ENCODE results near the gene STAG1.

Gene STAG1

GRCh38 chr3:136366289-136366688 lies 385.9 kb downstream of the STAG1 start:
- ChIA-PET POLR2A (no interaction called here), CTCF (interaction anchor here (0.5 to 0.9 kb wide), 2 partner anchors 15 to 386 kb away, joined by 3 read pairs; partner anchors contain the start of gene STAG1)
- Histone ChIP-seq H3K36me3 (ENCODE audit: control insufficient read depth in 2 of 2, insufficient read depth in 1 of 2, low read length in 2 of 2) (peaks cover 0 to 3% of the 10 kb centered on the region in 2 experiments; a peak in 1 of 3 replicates), H3K27ac (ENCODE audit: extremely low read depth, low read depth, low read length) (no peak overlapping the region), H3K4me1 (ENCODE audit: control insufficient read depth, insufficient read depth, low read length) (no peaks in the 10 kb centered on the region), H3K9me3 (ENCODE audit: control insufficient read depth, insufficient read depth, low read depth, low read length) (no peaks in the 10 kb centered on the region), H3K4me3 (ENCODE audit: low read depth, low read length) (no peak overlapping the region)
- no peak for TF ChIP-seq ZNF623 (tag by site-specific recombination; IDR thresholded peaks at IDR 0.05)
- no peak for TF ChIP-seq MZF1 (tag by site-specific recombination; IDR thresholded peaks at IDR 0.05; ENCODE audit: borderline replicate concordance)
- TF ChIP-seq ZNF248 (tag by site-specific recombination; IDR thresholded peaks at IDR 0.05), result no peak
- no peak for TF ChIP-seq ZNF449 (tag by site-specific recombination; IDR thresholded peaks at IDR 0.05)
- TF ChIP-seq ZNF707 (tag by site-specific recombination; IDR thresholded peaks at IDR 0.05), result no peak
- no peak for TF ChIP-seq ZFP41 (tag by site-specific recombination; IDR thresholded peaks at IDR 0.05; ENCODE audit: borderline replicate concordance)
- TF ChIP-seq EGR2 (tag by site-specific recombination; IDR thresholded peaks at IDR 0.05; ENCODE audit: low read depth), result no peak
- no peak for TF ChIP-seq ZNF175 (tag by site-specific recombination; IDR thresholded peaks at IDR 0.05)
- TF ChIP-seq SCRT2 (tag by site-specific recombination; IDR thresholded peaks at IDR 0.05), result no peak
- no peak for TF ChIP-seq ZNF830 (tag by site-specific recombination; IDR thresholded peaks at IDR 0.05; ENCODE audit: low read depth)
- TF ChIP-seq CTCF (tag by site-specific recombination; IDR thresholded peaks at IDR 0.05), result no peak
- no peak for TF ChIP-seq ZNF335 (tag by site-specific recombination; conservative IDR thresholded peaks at IDR 0.05)
- TF ChIP-seq ZNF114 (tag by site-specific recombination; IDR thresholded peaks at IDR 0.05), result no peak
- TF ChIP-seq KLF9 (tag by site-specific recombination; IDR thresholded peaks at IDR 0.05; ENCODE audit: low read depth), result no peak
- no peak for TF ChIP-seq ZSCAN23 (tag by site-specific recombination; IDR thresholded peaks at IDR 0.05)
- TF ChIP-seq ZNF121 (tag by site-specific recombination; IDR thresholded peaks at IDR 0.05), result no peak

- Histone ChIP-seq H3K36me3 (ENCODE audit: control insufficient read depth in 2 of 2, insufficient read depth in 1 of 2, low read length in 2 of 2) (peaks cover 0 to 10% of the 10 kb centered on the region in 2 experiments; a peak in 2 of 3 replicates), H3K4me1 (ENCODE audit: control insufficient read depth, insufficient read depth, low read length) (no peaks in the 10 kb centered on the region), H3K9me3 (ENCODE audit: control insufficient read depth, insufficient read depth, low read depth, low read length) (no peaks in the 10 kb centered on the region), H3K27ac (ENCODE audit: extremely low read depth, low read depth, low read length) (no peak overlapping the region), H3K4me3 (ENCODE audit: low read depth, low read length) (no peak overlapping the region)
- POLR2A ChIA-PET, result no interaction called here
- TF ChIP-seq HOXC10 (CRISPR knock-in tag; IDR thresholded peaks at IDR 0.05), result no peak
- no peak for TF ChIP-seq ZNF155 (tag by site-specific recombination; IDR thresholded peaks at IDR 0.05)
- no peak for TF ChIP-seq ZNF830 (tag by site-specific recombination; IDR thresholded peaks at IDR 0.05; ENCODE audit: low read depth)
- TF ChIP-seq KLF10 (tag by site-specific recombination; IDR thresholded peaks at IDR 0.05), result no peak
- no peak for TF ChIP-seq ZNF394 (tag by site-specific recombination; IDR thresholded peaks at IDR 0.05; ENCODE audit: borderline replicate concordance)
- TF ChIP-seq ZNF335 (tag by site-specific recombination; conservative IDR thresholded peaks at IDR 0.05), result no peak
- no peak for TF ChIP-seq OSR2 (tag by site-specific recombination; IDR thresholded peaks at IDR 0.05)
- TF ChIP-seq ZNF785 (tag by site-specific recombination; IDR thresholded peaks at IDR 0.05), result no peak
- no peak for TF ChIP-seq ZNF423 (tag by site-specific recombination; IDR thresholded peaks at IDR 0.05)
- TF ChIP-seq ZNF670 (tag by site-specific recombination; IDR thresholded peaks at IDR 0.05; ENCODE audit: low read depth), result no peak
- TF ChIP-seq ZNF214 (tag by site-specific recombination; IDR thresholded peaks at IDR 0.05; ENCODE audit: borderline replicate concordance), result no peak
- TF ChIP-seq ZNF791 (tag by site-specific recombination; IDR thresholded peaks at IDR 0.05), result no peak
- TF ChIP-seq KLF1 (tag by site-specific recombination; IDR thresholded peaks at IDR 0.05), result no peak
- TF ChIP-seq ZNF2 (tag by site-specific recombination; IDR thresholded peaks at IDR 0.05), result no peak
- no peak for TF ChIP-seq CTCF (tag by site-specific recombination; IDR thresholded peaks at IDR 0.05)
- CTCF ChIA-PET, result no interaction called here
Observed at GRCh38 chr3:136353461-136353860, 398.7 kb downstream of the STAG1 start.
